Vagina (tissue), 2 donors: ENCODE data around the gene RGMB.

Experiments
- POLR2AphosphoS5 ChIP-seq, 2 donors: sonication (generic); formaldehyde crosslinking; IDR thresholded peaks; one replicate each; pipeline ENCODE4 v1.9.0; 2017; ENCODE audit warnings: antibody characterized with exemption in 2 of 2, mild to moderate bottlenecking in 2 of 2, low read depth in 1 of 2; ENCODE audit not compliant: insufficient read depth in 1 of 2
- TF ChIP-seq, protein P1 (sequence below), 3 experiments: fragments of 450-650 bp in 2 of 3; fragments of 200-600 bp in 1 of 3; sonication (generic) in 1 of 3; IDR thresholded peaks; one replicate each; pipeline ENCODE4 v1.5.1; 2017 to 2019; ENCODE audit warnings: antibody characterized with exemption in 3 of 3, mild to moderate bottlenecking in 2 of 3, moderate library complexity in 2 of 3

DNA sequence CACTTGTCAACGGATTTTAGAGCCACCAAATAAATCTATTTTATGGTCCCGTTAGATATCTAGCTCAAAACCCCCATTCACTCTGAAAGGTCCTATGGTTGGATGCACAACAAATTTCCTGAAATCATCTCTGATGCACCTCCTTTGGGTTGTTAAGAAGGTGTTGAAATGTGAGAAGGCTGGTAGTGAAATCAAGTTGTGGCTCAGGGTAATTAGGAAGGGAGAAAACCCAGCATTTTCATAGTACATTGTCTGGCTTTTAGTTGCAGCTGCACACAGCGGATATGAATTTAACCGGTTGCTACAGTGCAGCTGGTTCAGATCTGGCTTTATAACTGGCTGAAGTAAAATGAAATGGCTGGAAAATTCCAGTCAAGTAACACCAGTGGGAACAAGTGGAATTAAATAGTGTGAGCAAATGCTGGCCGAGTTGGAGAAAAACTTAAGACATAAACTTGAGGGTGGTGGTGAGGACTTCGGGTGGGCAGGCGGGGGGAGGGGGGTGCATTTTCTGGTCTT lies 17.6 kb downstream of the RGMB start:
- TF ChIP-seq, protein P1, sequence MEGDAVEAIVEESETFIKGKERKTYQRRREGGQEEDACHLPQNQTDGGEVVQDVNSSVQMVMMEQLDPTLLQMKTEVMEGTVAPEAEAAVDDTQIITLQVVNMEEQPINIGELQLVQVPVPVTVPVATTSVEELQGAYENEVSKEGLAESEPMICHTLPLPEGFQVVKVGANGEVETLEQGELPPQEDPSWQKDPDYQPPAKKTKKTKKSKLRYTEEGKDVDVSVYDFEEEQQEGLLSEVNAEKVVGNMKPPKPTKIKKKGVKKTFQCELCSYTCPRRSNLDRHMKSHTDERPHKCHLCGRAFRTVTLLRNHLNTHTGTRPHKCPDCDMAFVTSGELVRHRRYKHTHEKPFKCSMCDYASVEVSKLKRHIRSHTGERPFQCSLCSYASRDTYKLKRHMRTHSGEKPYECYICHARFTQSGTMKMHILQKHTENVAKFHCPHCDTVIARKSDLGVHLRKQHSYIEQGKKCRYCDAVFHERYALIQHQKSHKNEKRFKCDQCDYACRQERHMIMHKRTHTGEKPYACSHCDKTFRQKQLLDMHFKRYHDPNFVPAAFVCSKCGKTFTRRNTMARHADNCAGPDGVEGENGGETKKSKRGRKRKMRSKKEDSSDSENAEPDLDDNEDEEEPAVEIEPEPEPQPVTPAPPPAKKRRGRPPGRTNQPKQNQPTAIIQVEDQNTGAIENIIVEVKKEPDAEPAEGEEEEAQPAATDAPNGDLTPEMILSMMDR (IDR thresholded peaks at IDR 0.05) = no peak
- no peak for TF ChIP-seq POLR2AphosphoS5 (IDR thresholded peaks at IDR 0.05; ENCODE audit: insufficient read depth in 1 of 2, low read depth in 1 of 2)
